Activated CD8-positive, alpha-beta memory T cell treated with anti-CD3 and anti-CD28 coated beads for 4 hours (primary cell): ENCODE measurements around the gene MME.

ENCODE experiments used
- DNase-seq, 2 donors: peaks; one replicate each; pipeline ENCODE4 v3.0.0-alpha.2; 2020; ENCODE audit warnings: low read depth in 2 of 2

The MME gene

GRCh38 chr3:155079746-155080487 lies at the start of gene MME:
MME (plus strand) TSS chr3:155080319; CDS start chr3:155084168, 3,849 bp downstream.
- no peak for DNase-seq

GRCh38 chr3:155031186-155031585 lies 48.9 kb upstream of the MME start:
- DNase-seq: no peak

GRCh38 chr3:155032918-155033317 lies 47.2 kb upstream of the MME start:
- no peak for DNase-seq

GRCh38 chr3:155034786-155035185 lies 45.3 kb upstream of the MME start:
- DNase-seq: no peak

GRCh38 chr3:155035553-155035952 lies 44.6 kb upstream of the MME start:
- DNase-seq: no peak

- no peak for DNase-seq
These were observed 42.5 kb upstream of the MME start for GRCh38 chr3:155037508-155038202.

GRCh38 chr3:155038203-155038554 lies 41.9 kb upstream of the MME start:
- DNase-seq: no peak

- no peak for DNase-seq
These were observed 33.2 kb upstream of the MME start for GRCh38 chr3:155046935-155047334.

GRCh38 chr3:155047672-155048071 lies 32.4 kb upstream of the MME start:
- no peak for DNase-seq

GRCh38 chr3:155049959-155050358 lies 30.2 kb upstream of the MME start:
- DNase-seq: no peak

GRCh38 chr3:155052470-155052869 lies 27.6 kb upstream of the MME start:
- DNase-seq: no peak

GRCh38 chr3:155053756-155054155 lies 26.4 kb upstream of the MME start:
- DNase-seq: no peak

- no peak for DNase-seq
These were observed 15.2 kb upstream of the MME start for GRCh38 chr3:155064920-155065319.

- DNase-seq: no peak
These were observed 14.6 kb upstream of the MME start for GRCh38 chr3:155065537-155065936.

- no peak for DNase-seq
These were observed 10.4 kb upstream of the MME start for GRCh38 chr3:155069729-155070128.

GRCh38 chr3:155070316-155070715 lies 9.8 kb upstream of the MME start:
- DNase-seq: no peak

GRCh38 chr3:155070932-155071387 lies 9.2 kb upstream of the MME start:
- DNase-seq: no peak

GRCh38 chr3:155075200-155075599 lies 4.9 kb upstream of the MME start:
- no peak for DNase-seq

GRCh38 chr3:155076888-155077287 lies 3.2 kb upstream of the MME start:
- DNase-seq: no peak

- no peak for DNase-seq
These were observed 1.2 kb upstream of the MME start for GRCh38 chr3:155078711-155079467.

- no peak for DNase-seq
These were observed 712 bp upstream of the MME start for GRCh38 chr3:155079468-155079745.

- no peak for DNase-seq
These were observed 573 bp downstream of the MME start for GRCh38 chr3:155080692-155081091.

GRCh38 chr3:155083313-155083905 lies 3.3 kb downstream of the MME start:
- DNase-seq: no peak
